HG03196 (cell line): ENCODE measurements around the gene AHNAK.

Experiments
- ATAC-seq: cut with Tn5 transposase; IDR thresholded peaks from one replicate; pipeline ENCODE4 v1.9.1; 2021; ENCODE audit not compliant: unreplicated experiment

AHNAK gene

DNA sequence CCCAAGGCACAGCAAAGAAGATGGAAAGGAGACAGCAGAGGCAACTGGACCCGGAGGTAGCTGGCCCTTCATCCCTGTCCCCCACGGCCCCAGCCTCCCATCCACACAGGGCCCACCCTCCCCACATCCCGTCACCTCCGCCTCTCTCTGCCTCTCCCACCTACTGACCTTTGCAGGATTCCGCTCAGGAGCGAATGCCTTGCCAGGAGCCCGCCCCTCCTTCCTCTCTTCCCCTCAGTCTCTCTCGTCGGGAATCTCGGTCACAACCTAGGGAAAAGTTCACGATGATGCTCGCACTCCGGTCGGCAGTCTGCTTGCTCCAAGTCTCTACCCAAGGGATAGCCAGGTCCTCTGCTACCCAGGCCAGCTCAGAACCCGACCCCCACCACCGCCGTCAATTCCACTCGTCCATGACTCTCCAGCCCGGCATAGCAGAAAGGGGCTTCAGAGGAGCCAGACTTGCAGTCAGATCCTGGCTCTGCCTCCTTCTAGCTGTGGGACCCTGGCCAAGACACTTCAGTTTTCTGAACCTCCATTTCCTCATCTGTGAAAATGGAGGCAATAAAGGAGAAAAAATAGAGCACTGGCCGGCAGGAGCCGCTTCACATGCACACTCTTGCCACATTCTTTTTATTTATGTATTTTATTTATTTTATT, 10.2 kb downstream of the AHNAK start:
- ATAC-seq, result no peak

DNA sequence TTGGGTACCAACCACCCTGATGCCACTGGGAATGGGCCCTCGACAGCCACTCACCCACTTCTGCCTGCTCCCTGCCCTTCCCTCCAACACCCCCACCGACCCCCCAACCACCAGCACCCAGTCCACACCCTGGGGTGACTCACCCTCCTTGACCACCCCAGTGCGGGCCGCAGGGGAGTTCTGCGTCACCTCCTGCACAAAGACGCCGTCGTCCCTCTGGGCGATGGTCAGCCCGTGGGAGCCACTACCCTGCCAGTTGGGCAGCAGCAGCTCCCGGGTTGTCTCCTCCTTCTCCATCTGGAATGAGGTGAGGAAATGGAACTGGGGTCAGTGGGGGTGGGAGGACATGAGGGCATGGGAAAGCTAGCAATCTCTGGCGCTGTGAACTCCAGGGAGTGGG, 10.8 kb downstream of the AHNAK start:
- ATAC-seq, result no peak

- no peak for ATAC-seq
These were observed 11.6 kb downstream of the AHNAK start for GRCh38 chr11:62534779-62535545.

DNA sequence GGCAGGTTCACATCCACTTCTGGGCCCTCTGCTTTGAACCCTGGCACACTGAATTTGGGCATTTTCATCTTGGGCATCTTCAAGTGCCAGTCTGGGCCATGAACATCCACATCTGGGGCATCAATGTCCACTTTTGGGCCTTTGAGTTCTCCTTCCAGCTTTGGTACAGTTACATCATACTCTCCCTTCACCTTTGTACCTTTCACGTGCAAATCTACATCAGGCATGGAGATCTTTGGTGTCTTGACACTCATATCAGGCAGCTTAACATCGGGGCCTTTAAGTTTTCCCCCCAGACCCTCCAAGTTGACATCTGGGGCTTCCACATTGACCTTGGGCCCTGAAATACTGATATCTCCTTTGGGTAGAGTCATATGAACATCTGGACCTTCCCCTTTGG, 14.5 kb downstream of the AHNAK start:
- ATAC-seq, result no peak

GRCh38 chr11:62516736-62517371, 29.8 kb downstream of the AHNAK start:
- ATAC-seq, result no peak

DNA sequence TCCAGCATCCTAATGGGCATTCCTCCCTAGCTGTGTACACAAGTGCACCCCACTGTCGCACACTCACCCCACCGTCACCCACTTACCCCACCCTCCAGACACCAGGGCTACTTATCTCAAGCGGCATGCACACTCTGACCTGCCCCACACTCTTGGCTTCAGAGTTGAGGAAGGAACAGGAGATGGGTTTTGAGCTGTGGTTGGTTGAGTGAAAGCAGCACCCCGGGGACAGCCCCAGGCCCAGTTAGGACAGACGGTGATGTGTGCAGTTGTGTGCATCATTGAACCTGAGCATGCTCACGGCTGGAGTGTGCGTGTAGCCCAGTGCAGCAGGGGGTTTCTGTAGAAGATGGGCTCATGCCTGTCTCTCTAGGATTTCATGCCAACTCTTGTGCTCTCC, 32.5 kb downstream of the AHNAK start:
- no peak for ATAC-seq

- no peak for ATAC-seq
These were observed 33.0 kb downstream of the AHNAK start for GRCh38 chr11:62513626-62514025.

GRCh38 chr11:62512961-62513360, 33.6 kb downstream of the AHNAK start:
- ATAC-seq, result no peak

GRCh38 chr11:62508336-62509058, 38.1 kb downstream of the AHNAK start:
- ATAC-seq, result no peak

- ATAC-seq, result no peak
These were observed 39.5 kb downstream of the AHNAK start for GRCh38 chr11:62507125-62507422.

DNA sequence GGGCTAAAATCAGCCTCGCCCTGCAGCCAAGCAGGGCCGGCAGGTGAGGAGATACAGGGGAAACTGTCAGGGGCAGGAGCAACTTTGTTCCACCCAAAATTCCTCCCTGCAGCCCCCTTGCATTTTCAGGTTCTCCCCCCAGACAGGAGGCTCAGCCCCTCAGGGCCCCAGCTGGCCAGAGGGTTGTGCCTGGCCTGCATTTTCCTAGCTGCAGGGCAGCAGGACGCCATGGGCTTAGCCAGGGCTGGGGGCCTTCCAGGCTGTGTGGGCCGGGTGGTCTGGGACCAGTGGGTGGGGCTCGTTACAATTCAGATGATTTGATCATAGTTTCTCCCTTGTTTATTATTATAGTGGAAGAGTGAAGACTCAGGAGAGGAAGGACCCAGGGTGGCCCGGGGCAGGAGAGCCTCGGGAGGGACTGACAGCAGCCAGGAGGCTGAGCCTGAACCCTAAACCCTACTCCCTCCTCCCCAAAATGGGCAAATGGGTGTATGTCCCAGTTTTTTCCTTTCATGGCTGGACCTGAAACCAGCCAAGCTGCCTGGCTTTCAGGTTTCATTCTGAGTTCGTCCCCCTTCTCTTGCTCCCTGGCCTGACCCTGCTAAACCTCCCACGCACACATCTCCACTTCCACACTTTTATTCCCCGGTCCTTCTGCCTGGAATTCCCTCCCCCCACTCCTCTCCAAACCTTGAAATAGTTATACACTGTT, 40.0 kb downstream of the AHNAK start:
- ATAC-seq, result no peak

DNA sequence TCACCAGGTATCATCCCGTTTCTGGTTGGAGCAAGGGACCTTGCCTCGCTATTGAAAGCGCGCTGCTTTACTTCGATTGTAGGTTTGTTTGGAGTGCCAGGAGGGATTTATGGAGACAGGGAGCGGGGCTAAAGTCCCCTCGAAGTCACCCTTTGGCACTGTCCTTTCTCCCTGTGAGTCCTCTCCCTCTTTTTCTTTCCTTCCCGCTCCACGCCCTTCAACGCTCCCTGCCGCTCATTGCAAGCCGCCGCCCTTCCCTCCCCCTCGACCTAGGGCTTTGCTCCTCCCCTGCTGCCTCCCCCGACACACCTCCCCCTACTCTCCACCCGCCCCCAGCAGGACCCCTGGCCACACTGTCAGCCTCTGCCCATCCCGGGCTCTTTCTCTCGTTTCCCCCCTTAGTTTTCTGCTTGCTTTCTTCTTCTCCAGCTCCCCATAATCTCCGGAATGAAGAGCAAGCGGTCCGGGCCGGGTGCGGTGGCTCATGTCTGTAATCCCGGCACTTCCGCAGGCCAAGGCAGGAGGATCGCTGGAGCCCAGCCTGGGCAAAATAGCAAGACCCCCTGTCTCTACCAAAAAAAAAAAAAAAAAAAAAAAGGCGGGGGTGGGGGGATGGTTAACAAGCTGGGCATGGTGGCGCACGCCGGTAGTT, 41.0 kb downstream of the AHNAK start:
- no peak for ATAC-seq

DNA sequence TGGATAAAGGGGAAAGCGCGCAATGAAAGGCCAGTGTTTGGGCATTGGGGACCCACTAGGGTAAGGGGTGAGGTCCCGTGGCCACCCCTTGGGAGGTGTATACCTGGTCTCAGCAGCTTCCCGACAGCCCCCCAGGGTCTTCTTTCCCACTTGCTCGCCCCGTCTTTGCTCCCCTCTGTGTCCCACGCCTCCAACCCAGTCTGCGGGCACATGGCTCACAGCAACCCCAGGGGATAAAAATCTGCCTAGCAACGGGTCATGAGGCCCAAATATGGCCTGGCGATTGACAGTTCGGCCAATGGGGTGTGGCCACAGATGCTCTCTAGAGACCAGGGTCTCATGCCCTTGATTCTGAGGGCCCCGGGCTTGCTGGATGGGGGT, 41.6 kb downstream of the AHNAK start:
- ATAC-seq, result no peak

GRCh38 chr11:62504158-62504973, 42.2 kb downstream of the AHNAK start:
- ATAC-seq, result no peak

DNA sequence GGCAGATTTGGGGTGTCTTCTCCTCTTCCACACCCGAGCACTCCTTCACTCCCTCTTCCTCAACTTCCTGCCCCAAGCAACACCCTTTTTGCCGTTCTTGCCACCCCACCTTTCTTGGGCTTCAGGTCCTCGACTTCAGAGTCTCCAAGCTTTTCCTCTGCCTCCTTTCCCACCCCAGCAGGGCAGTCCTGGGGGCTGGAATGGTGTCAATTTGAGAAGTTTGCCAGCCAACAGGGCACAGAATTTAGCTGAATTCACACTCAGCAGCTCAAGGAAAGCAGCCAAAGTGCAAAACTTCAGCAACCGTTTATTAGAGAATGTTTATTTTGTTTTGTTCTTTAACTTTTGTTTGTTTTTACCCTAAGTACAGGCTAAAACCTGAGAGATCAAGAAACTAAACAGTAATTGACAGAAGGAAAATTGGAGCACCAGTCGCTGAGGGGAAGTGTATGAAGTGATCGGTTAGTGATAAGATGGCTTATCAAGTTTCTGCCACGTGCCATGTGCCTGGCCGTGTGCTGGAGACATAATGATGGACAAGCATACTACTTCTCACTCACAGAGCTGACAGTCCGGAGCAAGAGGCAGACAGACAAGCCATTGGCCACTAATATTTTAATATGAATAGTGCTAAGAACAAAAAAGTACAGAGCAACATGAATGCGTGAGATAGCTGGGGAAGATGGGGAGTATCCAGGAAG, 44.4 kb downstream of the AHNAK start:
- no peak for ATAC-seq

GRCh38 chr11:62501432-62501891, 45.1 kb downstream of the AHNAK start:
- ATAC-seq, result no peak

DNA sequence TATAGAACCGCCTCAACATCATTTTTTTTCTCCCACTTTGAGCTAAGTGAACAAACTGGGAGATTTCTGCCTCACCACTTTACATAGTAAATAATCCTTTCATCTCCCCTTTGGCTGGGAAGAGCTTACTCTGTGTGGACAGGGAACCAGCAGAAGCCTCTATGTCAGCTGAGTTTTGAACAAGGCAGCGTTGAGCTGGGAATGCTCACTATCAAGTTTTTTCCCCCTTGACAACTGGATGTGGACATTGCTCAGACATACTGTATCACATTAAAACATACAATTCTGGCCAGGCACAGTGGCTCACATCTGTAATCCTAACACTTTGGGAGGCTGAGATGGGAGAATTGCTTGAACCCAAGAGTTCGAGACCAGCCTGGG, 46.0 kb downstream of the AHNAK start:
- no peak for ATAC-seq

DNA sequence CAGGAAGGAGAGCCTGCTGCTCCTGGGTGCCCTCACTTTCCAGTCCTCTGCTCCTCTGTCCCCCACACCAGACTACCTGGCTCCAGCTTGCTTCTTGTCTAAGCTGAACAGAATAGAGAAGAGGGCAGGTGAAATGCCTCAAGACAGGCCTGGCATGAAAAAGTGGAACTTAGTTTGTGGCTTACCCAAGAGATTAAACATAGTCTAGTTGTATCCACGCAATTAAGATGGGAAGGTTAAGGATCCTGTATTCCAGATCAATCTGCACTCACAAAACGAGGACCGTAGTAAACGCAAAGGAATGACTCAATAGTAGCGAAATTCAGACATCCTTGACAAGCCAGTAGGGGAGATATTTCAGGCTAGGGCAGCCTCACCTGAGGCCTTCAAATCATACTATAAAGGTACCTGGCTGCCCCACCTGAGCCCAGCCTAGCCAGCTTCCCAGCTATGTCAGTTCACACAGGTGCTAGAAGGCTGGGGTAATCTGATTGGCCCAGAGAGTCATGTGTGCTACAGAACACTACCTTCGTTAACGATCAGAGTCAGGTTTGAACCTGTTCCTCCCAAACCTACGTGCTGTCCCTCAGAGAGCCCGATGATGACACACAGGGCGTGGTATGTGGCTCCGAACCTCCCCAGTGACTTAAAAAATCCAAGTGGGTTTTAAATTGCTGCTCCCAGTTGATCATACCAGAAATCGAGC, 46.5 kb downstream of the AHNAK start:
- ATAC-seq, result no peak
